Astrocyte (in vitro differentiated cells and primary cell): ENCODE data around the gene ADGRA3. TPM values are rescaled to one million over a fixed set of nuclear protein-coding genes. Genes with fewer than 3 reads are reported as not detected.

Experiments
- DNase-seq: peaks from one replicate; pipeline ENCODE4 v3.0.0-alpha.2; 2010; ENCODE audit warnings: low read depth
- FAIRE-seq: peaks from 2 replicates; lab custom pipeline; 2011; peaks lifted over from hg19 to GRCh38; lab: Jason Lieb, UNC
- H2AFZ ChIP-seq: 2 replicates; pipeline ENCODE4 v1.6.0; 2012; ENCODE audit warnings: low read depth, low read length, inconsistent platforms
- H3K27ac ChIP-seq: 2 replicates; pipeline ENCODE4 v1.5.1; 2011; ENCODE audit warnings: low read depth, low read length, inconsistent platforms
- H3K27me3 ChIP-seq: 2 replicates; pipeline ENCODE4 v1.6.0; 2011; ENCODE audit warnings: low read length, inconsistent platforms; ENCODE audit not compliant: insufficient read depth
- H3K36me3 ChIP-seq: 2 replicates; pipeline ENCODE4 v1.5.1; 2011; ENCODE audit warnings: low read length, inconsistent platforms; ENCODE audit not compliant: insufficient read depth
- H3K4me1 ChIP-seq: 2 replicates; pipeline ENCODE4 v1.5.1; 2011; ENCODE audit warnings: low read length, inconsistent platforms; ENCODE audit not compliant: insufficient read depth
- H3K4me2 ChIP-seq: 2 replicates; pipeline ENCODE4 v1.6.0; 2012; ENCODE audit warnings: low read length, inconsistent platforms
- H3K4me3 ChIP-seq: 2 replicates; pipeline ENCODE4 v1.5.1; 2011; ENCODE audit warnings: low read depth, mild to moderate bottlenecking, low read length, inconsistent platforms; ENCODE audit not compliant: insufficient read depth
- H3K79me2 ChIP-seq: 2 replicates; pipeline ENCODE4 v1.6.0; 2012; ENCODE audit warnings: mild to moderate bottlenecking, low read length, inconsistent platforms; ENCODE audit not compliant: insufficient read depth
- H3K9ac ChIP-seq: 2 replicates; pipeline ENCODE4 v1.6.0; 2012; ENCODE audit warnings: mild to moderate bottlenecking, low read length, inconsistent platforms
- H3K9me3 ChIP-seq: 2 replicates; pipeline ENCODE4 v1.5.1; 2012; ENCODE audit warnings: low read depth, mild to moderate bottlenecking, low read length, inconsistent platforms; ENCODE audit not compliant: insufficient read depth
- H4K20me1 ChIP-seq: 2 replicates; pipeline ENCODE4 v1.6.0; 2012; ENCODE audit warnings: low read length, inconsistent platforms; ENCODE audit not compliant: insufficient read depth
- H3K27ac Mint-ChIP-seq: one replicate; pipeline ENCODE4 v1.8.0; 2021; ENCODE audit warnings: mild to moderate bottlenecking, mixed read lengths; ENCODE audit not compliant: unreplicated experiment
- H3K27me3 Mint-ChIP-seq: one replicate; pipeline ENCODE4 v1.8.0; 2021; ENCODE audit warnings: low read depth, mixed read lengths; ENCODE audit not compliant: unreplicated experiment
- H3K36me3 Mint-ChIP-seq: one replicate; pipeline ENCODE4 v1.8.0; 2021; ENCODE audit warnings: low read depth, mixed read lengths; ENCODE audit not compliant: unreplicated experiment
- H3K4me1 Mint-ChIP-seq: one replicate; pipeline ENCODE4 v1.8.0; 2021; ENCODE audit warnings: low read depth, mixed read lengths; ENCODE audit not compliant: unreplicated experiment
- H3K4me3 Mint-ChIP-seq: one replicate; pipeline ENCODE4 v1.8.0; 2021; ENCODE audit warnings: mild to moderate bottlenecking, moderate library complexity, mixed read lengths; ENCODE audit not compliant: unreplicated experiment
- H3K9me3 Mint-ChIP-seq: one replicate; pipeline ENCODE4 v1.8.0; 2021; ENCODE audit warnings: mild to moderate bottlenecking, mixed read lengths; ENCODE audit not compliant: unreplicated experiment
- CTCF ChIP-seq: IDR thresholded peaks from 2 replicates; pipeline ENCODE4 v1.5.1; 2011; ENCODE audit warnings: low read depth, mild to moderate bottlenecking, inconsistent platforms, low read length, moderate library complexity; ENCODE audit not compliant: insufficient read depth
- EZH2 ChIP-seq: IDR thresholded peaks from 2 replicates; pipeline ENCODE4 v1.6.1; 2012; ENCODE audit warnings: mild to moderate bottlenecking, low read length, inconsistent platforms; ENCODE audit not compliant: insufficient read depth
- total RNA-seq: library from RNA; stranded (reverse); gene quantifications from 2 replicates; pipeline ENCODE4 v1.2.1, GENCODE V29; 2021

Gene ADGRA3
- total RNA-seq, 1 donor from 2014 or later, result 27.3 TPM

GRCh38 chr4:22496165-22496813 is 19.6 kb downstream of the ADGRA3 start:
- Histone ChIP-seq H3K79me2 (peaks cover 83% of the 10 kb centered on the region), H3K27ac (peak overlapping the region; percentile 5), H3K4me1 (no peaks in the 10 kb centered on the region), H3K4me2 (no peak overlapping the region), H3K27me3 (no peaks in the 10 kb centered on the region), H3K9me3 (no peaks in the 10 kb centered on the region), H3K9ac (no peak overlapping the region), H3K4me3 (no peak overlapping the region), H4K20me1 (peaks cover 16% of the 10 kb centered on the region), H3K36me3 (no peaks in the 10 kb centered on the region), H2AFZ (no peak overlapping the region)
- FAIRE-seq, result no peak
- no peaks in the 10 kb centered on the region for H3K9me3 Mint-ChIP-seq
- H3K27me3 Mint-ChIP-seq, result no peaks in the 10 kb centered on the region
- peaks cover 6% of the 10 kb centered on the region for H3K4me1 Mint-ChIP-seq
- TF ChIP-seq CTCF, result no peak
- TF ChIP-seq EZH2, result no peak
- peak; percentile 63 for DNase-seq
- no peak overlapping the region for H3K4me3 Mint-ChIP-seq
- H3K36me3 Mint-ChIP-seq, result peaks cover 2% of the 10 kb centered on the region
- H3K27ac Mint-ChIP-seq, result no peak overlapping the region

- DNase-seq, result no peak
- peaks cover 2% of the 10 kb centered on the region for H3K36me3 Mint-ChIP-seq
- H3K9ac ChIP-seq, result no peak overlapping the region
- no peaks in the 10 kb centered on the region for H3K9me3 ChIP-seq
- H3K27ac Mint-ChIP-seq, result no peak overlapping the region
- H2AFZ ChIP-seq, result no peak overlapping the region
- no peaks in the 10 kb centered on the region for H3K4me1 ChIP-seq
- H4K20me1 ChIP-seq, result peaks cover 24% of the 10 kb centered on the region
- H3K4me3 ChIP-seq, result no peak overlapping the region
- H3K79me2 ChIP-seq, result peaks cover 82% of the 10 kb centered on the region
- no peak overlapping the region for H3K4me3 Mint-ChIP-seq
- no peak for TF ChIP-seq EZH2
- TF ChIP-seq CTCF, result no peak
- H3K9me3 Mint-ChIP-seq, result no peaks in the 10 kb centered on the region
- no peak overlapping the region for H3K4me2 ChIP-seq
- H3K4me1 Mint-ChIP-seq, result peaks cover 5% of the 10 kb centered on the region
- H3K27me3 ChIP-seq, result no peaks in the 10 kb centered on the region
- no peak overlapping the region for H3K27ac ChIP-seq
- no peaks in the 10 kb centered on the region for H3K27me3 Mint-ChIP-seq
- FAIRE-seq, result no peak
- H3K36me3 ChIP-seq, result no peaks in the 10 kb centered on the region
Observed at GRCh38 chr4:22493523-22493922, 22.3 kb downstream of the ADGRA3 start.

GRCh38 chr4:22492987-22493386 is 22.9 kb downstream of the ADGRA3 start:
- FAIRE-seq (no peak), DNase-seq (no peak)
- Histone ChIP-seq H3K4me3 (no peak overlapping the region), H3K36me3 (no peaks in the 10 kb centered on the region), H3K4me2 (no peak overlapping the region), H3K4me1 (no peaks in the 10 kb centered on the region), H3K9me3 (no peaks in the 10 kb centered on the region), H3K27me3 (no peaks in the 10 kb centered on the region), H3K9ac (no peak overlapping the region), H3K27ac (no peak overlapping the region), H4K20me1 (peaks cover 24% of the 10 kb centered on the region), H2AFZ (no peak overlapping the region), H3K79me2 (peaks cover 82% of the 10 kb centered on the region)
- Mint-ChIP-seq H3K4me3 (no peak overlapping the region), H3K36me3 (peaks cover 2% of the 10 kb centered on the region), H3K9me3 (no peaks in the 10 kb centered on the region), H3K4me1 (peaks cover 5% of the 10 kb centered on the region), H3K27ac (no peak overlapping the region), H3K27me3 (no peaks in the 10 kb centered on the region)
- no peak for TF ChIP-seq EZH2
- TF ChIP-seq CTCF, result no peak
